ENCODE data around the gene DNAJB4. TPM values are rescaled to one million over a fixed set of nuclear protein-coding genes. Genes with fewer than 3 reads are reported as not detected.

Gene DNAJB4
- total RNA-seq, 3 donors from 2014 or later (not counting 1 experiment from before 2014, with no cell fraction given): 26.8 to 30.7 (median 28.2) TPM

GRCh38 chr1:77976433-77977076 lies 28.2 kb upstream of the DNAJB4 start:
- ATAC-seq (no peak), DNase-seq (peak in 1 of 2 donors; percentile 30)
- Histone ChIP-seq H3K9me3 (ENCODE audit: control insufficient read depth, insufficient read depth, low read length) (no peaks in the 10 kb centered on the region), H3K4me1 (ENCODE audit: control insufficient read depth, insufficient read depth, low read length) (peaks cover 36% of the 10 kb centered on the region), H3K27ac (ENCODE audit: low read length) (peak overlapping the region; percentile 93), H3K36me3 (ENCODE audit: control insufficient read depth, insufficient read depth, low read length) (peaks cover 7% of the 10 kb centered on the region), H3K4me3 (ENCODE audit: low read length) (no peak overlapping the region), H3K27me3 (ENCODE audit: control insufficient read depth, insufficient read depth, low read length) (no peaks in the 10 kb centered on the region)
- Mint-ChIP-seq H3K9me3 (no peaks in the 10 kb centered on the region), H3K4me3 (no peak overlapping the region), H3K36me3 (no peaks in the 10 kb centered on the region), H3K27ac (no peak overlapping the region), H3K4me1 (peaks cover 40 to 48% of the 10 kb centered on the region in 2 donors), H3K27me3 (ENCODE audit: low read depth in 2 of 2) (no peaks in the 10 kb centered on the region)
- intact Hi-C loops (cut with micrococcal nuclease): no loop called here
- WGBS (ENCODE audit: insufficient coverage): 69% methylated on average over 13 of the region's 13 CpGs
- TF ChIP-seq, protein P1, sequence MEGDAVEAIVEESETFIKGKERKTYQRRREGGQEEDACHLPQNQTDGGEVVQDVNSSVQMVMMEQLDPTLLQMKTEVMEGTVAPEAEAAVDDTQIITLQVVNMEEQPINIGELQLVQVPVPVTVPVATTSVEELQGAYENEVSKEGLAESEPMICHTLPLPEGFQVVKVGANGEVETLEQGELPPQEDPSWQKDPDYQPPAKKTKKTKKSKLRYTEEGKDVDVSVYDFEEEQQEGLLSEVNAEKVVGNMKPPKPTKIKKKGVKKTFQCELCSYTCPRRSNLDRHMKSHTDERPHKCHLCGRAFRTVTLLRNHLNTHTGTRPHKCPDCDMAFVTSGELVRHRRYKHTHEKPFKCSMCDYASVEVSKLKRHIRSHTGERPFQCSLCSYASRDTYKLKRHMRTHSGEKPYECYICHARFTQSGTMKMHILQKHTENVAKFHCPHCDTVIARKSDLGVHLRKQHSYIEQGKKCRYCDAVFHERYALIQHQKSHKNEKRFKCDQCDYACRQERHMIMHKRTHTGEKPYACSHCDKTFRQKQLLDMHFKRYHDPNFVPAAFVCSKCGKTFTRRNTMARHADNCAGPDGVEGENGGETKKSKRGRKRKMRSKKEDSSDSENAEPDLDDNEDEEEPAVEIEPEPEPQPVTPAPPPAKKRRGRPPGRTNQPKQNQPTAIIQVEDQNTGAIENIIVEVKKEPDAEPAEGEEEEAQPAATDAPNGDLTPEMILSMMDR (IDR thresholded peaks at IDR 0.05): no peak

DNA sequence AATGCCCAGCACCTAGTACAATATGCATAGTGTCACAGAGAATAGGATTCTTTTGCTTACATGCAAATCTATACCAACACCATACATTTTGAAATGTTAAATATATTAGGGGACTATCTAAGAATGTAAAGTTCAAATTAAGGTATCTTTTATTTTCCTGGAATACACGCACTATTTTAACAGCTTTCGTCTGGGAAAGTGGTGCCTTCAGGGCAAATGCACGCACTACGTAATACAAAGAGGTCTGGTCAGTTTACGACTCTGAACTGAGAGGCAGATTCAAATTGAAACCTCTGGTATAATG lies 26.8 kb upstream of the DNAJB4 start:
- no peaks in the 10 kb centered on the region for H3K9me3 ChIP-seq (ENCODE audit: control insufficient read depth, insufficient read depth, low read length)
- no peaks in the 10 kb centered on the region for H3K27me3 ChIP-seq (ENCODE audit: control insufficient read depth, insufficient read depth, low read length)
- Mint-ChIP-seq H3K27ac (no peak overlapping the region), H3K9me3 (no peaks in the 10 kb centered on the region), H3K4me3 (no peak overlapping the region), H3K36me3 (no peaks in the 10 kb centered on the region), H3K27me3 (ENCODE audit: low read depth in 2 of 2) (no peaks in the 10 kb centered on the region), H3K4me1 (peaks cover 32 to 39% of the 10 kb centered on the region in 2 donors)
- ATAC-seq (no peak), DNase-seq (no peak)
- H3K27ac ChIP-seq (ENCODE audit: low read length): peak overlapping the region; percentile 93
- H3K4me1 ChIP-seq (ENCODE audit: control insufficient read depth, insufficient read depth, low read length): peaks cover 26% of the 10 kb centered on the region
- WGBS (ENCODE audit: insufficient coverage): 0% methylated on average over 5 of the region's 5 CpGs
- intact Hi-C loops (cut with micrococcal nuclease): loop anchor here (2.0 kb wide), 1 partner anchor 219 kb away; the partner anchor contains the start of gene USP33
- H3K36me3 ChIP-seq (ENCODE audit: control insufficient read depth, insufficient read depth, low read length): peaks cover 6% of the 10 kb centered on the region
- TF ChIP-seq, protein P1 (IDR thresholded peaks at IDR 0.05): no peak
- peak overlapping the region; percentile 87 for H3K4me3 ChIP-seq (ENCODE audit: low read length)

GRCh38 chr1:77978293-77978968 lies 26.3 kb upstream of the DNAJB4 start:
- H3K4me1 ChIP-seq (ENCODE audit: control insufficient read depth, insufficient read depth, low read length): peaks cover 21% of the 10 kb centered on the region
- H3K36me3 Mint-ChIP-seq: no peaks in the 10 kb centered on the region
- H3K4me3 Mint-ChIP-seq: no peak overlapping the region
- WGBS (ENCODE audit: insufficient coverage): under 1% methylated on average over 34 of the region's 34 CpGs
- intact Hi-C loops (cut with micrococcal nuclease): loop anchor here (2.0 kb wide), 1 partner anchor 220 kb away; the partner anchor contains the start of gene USP33
- H3K4me3 ChIP-seq (ENCODE audit: low read length): peak overlapping the region; percentile 87
- ATAC-seq (peak; percentile 59 to 75 (median 65)), DNase-seq (peak; percentile 56 to 94)
- TF ChIP-seq, protein P1 (IDR thresholded peaks at IDR 0.05): no peak
- peaks cover 30 to 37% of the 10 kb centered on the region in 2 donors for H3K4me1 Mint-ChIP-seq
- H3K9me3 ChIP-seq (ENCODE audit: control insufficient read depth, insufficient read depth, low read length): no peaks in the 10 kb centered on the region
- peaks cover 6% of the 10 kb centered on the region for H3K36me3 ChIP-seq (ENCODE audit: control insufficient read depth, insufficient read depth, low read length)
- H3K9me3 Mint-ChIP-seq: no peaks in the 10 kb centered on the region
- no peaks in the 10 kb centered on the region for H3K27me3 Mint-ChIP-seq (ENCODE audit: low read depth in 2 of 2)
- peak overlapping the region; percentile 93 for H3K27ac ChIP-seq (ENCODE audit: low read length)
- H3K27me3 ChIP-seq (ENCODE audit: control insufficient read depth, insufficient read depth, low read length): no peaks in the 10 kb centered on the region
- H3K27ac Mint-ChIP-seq: no peak overlapping the region
